22Rv1 (cell line): ENCODE results near the gene ITGB2.

Experiments
- CTCF ChIP-seq: fragments of 450-650 bp; IDR thresholded peaks from 2 replicates; pipeline ENCODE4 v1.5.1; 2017; ENCODE audit warnings: mild to moderate bottlenecking
- ZFX ChIP-seq: fragments of 450-650 bp; IDR thresholded peaks from 2 replicates; pipeline ENCODE4 v1.6.1; 2017; ENCODE audit warnings: antibody characterized with exemption, borderline replicate concordance

GRCh38 chr21:44934797-44935532, 14.3 kb upstream of the ITGB2 start:
- TF ChIP-seq CTCF (no peak), ZFX (no peak)
